CD14-positive monocyte (primary cell): ENCODE measurements around the gene ERBB4. TPM values are rescaled to one million over a fixed set of nuclear protein-coding genes. Genes with fewer than 3 reads are reported as not detected.

Experiments used
- DNase-seq, 3 donors: peaks; one replicate each; pipeline ENCODE4 v3.0.0-alpha.2; 2011 to 2022
- H2AFZ ChIP-seq: 2 replicates; pipeline ENCODE4 v1.6.0; 2012; ENCODE audit warnings: mild to moderate bottlenecking, low read depth, low read length, inconsistent platforms; ENCODE audit not compliant: insufficient read depth, poor library complexity, severe bottlenecking
- H3K27ac ChIP-seq, 2 donors: 1 replicate in 1 of 2; 2 replicates in 1 of 2; pipeline ENCODE4 v1.5.1; 2012 to 2013; ENCODE audit warnings: low read length in 2 of 2, control low read depth in 1 of 2, inconsistent platforms in 1 of 2, low read depth in 1 of 2, mild to moderate bottlenecking in 1 of 2
- H3K27me3 ChIP-seq, 2 donors: one replicate each; pipeline versions ENCODE4 v1.6.0 to v1.6.1; 2011 to 2013; ENCODE audit warnings: low read length in 2 of 2; ENCODE audit not compliant: control insufficient read depth in 2 of 2, insufficient read depth in 2 of 2
- H3K36me3 ChIP-seq, 2 donors: replicated peaks in 1 of 2; 1 replicate in 1 of 2; 2 replicates in 1 of 2; pipeline versions ENCODE4 v1.5.1 to v1.6.1; 2012 to 2013; ENCODE audit warnings: low read length in 2 of 2, control low read depth in 1 of 2, inconsistent platforms in 1 of 2, mild to moderate bottlenecking in 1 of 2; ENCODE audit not compliant: insufficient read depth in 2 of 2, control insufficient read depth in 1 of 2
- H3K4me1 ChIP-seq, 2 donors: 1 replicate in 1 of 2; 2 replicates in 1 of 2; pipeline versions ENCODE4 v1.5.1 to v1.6.1; 2012 to 2013; ENCODE audit warnings: low read length in 2 of 2, control low read depth in 1 of 2, inconsistent platforms in 1 of 2, mild to moderate bottlenecking in 1 of 2, moderate library complexity in 1 of 2; ENCODE audit not compliant: insufficient read depth in 2 of 2, control insufficient read depth in 1 of 2
- H3K4me2 ChIP-seq: replicated peaks from 2 replicates; pipeline ENCODE3; 2012; ENCODE audit warnings: low read length, moderate library complexity, mild to moderate bottlenecking; ENCODE audit not compliant: poor library complexity, severe bottlenecking; ENCODE audit errors: extremely low read depth
- H3K4me3 ChIP-seq, 3 experiments: fragments of 200-600 bp in 1 of 3; sonication (generic) in 1 of 3; replicated peaks in 1 of 3; 1 replicate in 2 of 3; 2 replicates in 1 of 3; pipeline ENCODE4 v1.5.1; 2011 to 2013; ENCODE audit warnings: low read length in 3 of 3, mild to moderate bottlenecking in 3 of 3, control low read depth in 2 of 3, low read depth in 2 of 3, inconsistent platforms in 1 of 3, moderate library complexity in 1 of 3
- H3K79me2 ChIP-seq: 2 replicates; pipeline ENCODE4 v1.6.0; 2012; ENCODE audit warnings: mild to moderate bottlenecking, control low read depth, inconsistent platforms, low read length, moderate library complexity; ENCODE audit not compliant: insufficient read depth
- H3K9ac ChIP-seq: 2 replicates; pipeline ENCODE4 v1.6.0; 2017; ENCODE audit warnings: low read length, mild to moderate bottlenecking; ENCODE audit not compliant: insufficient read depth, poor library complexity, severe bottlenecking
- H3K9me3 ChIP-seq, 2 donors: replicated peaks in 1 of 2; 1 replicate in 1 of 2; 2 replicates in 1 of 2; pipeline versions ENCODE4 v1.5.1 to v1.6.1; 2012 to 2013; ENCODE audit warnings: low read length in 2 of 2, control low read depth in 1 of 2; ENCODE audit not compliant: control insufficient read depth in 1 of 2, insufficient read depth in 1 of 2
- H4K20me1 ChIP-seq: 2 replicates; pipeline ENCODE4 v1.6.0; 2012; ENCODE audit warnings: mild to moderate bottlenecking, low read length, control low read depth, moderate library complexity; ENCODE audit not compliant: insufficient read depth
- H3K27ac Mint-ChIP-seq, 7 donors: one replicate each; pipeline ENCODE4 v1.8.0; 2020; ENCODE audit warnings: mild to moderate bottlenecking in 7 of 7, mixed read lengths in 7 of 7, moderate library complexity in 6 of 7, inconsistent platforms in 2 of 7
- H3K27me3 Mint-ChIP-seq, 3 donors: one replicate each; pipeline ENCODE4 v1.8.0; 2021 to 2022; ENCODE audit warnings: low read depth in 3 of 3, mild to moderate bottlenecking in 3 of 3, mixed read lengths in 3 of 3, moderate library complexity in 3 of 3, inconsistent platforms in 1 of 3
- H3K36me3 Mint-ChIP-seq, 2 donors: one replicate each; pipeline ENCODE4 v1.8.0; 2020; ENCODE audit warnings: mixed read lengths in 2 of 2, inconsistent platforms in 1 of 2, mild to moderate bottlenecking in 1 of 2
- H3K4me1 Mint-ChIP-seq: one replicate; pipeline ENCODE4 v1.8.0; 2020; ENCODE audit warnings: mild to moderate bottlenecking, mixed read lengths
- H3K4me3 Mint-ChIP-seq, 2 donors: one replicate each; pipeline ENCODE4 v1.8.0; 2020; ENCODE audit warnings: mild to moderate bottlenecking in 2 of 2, mixed read lengths in 2 of 2, moderate library complexity in 1 of 2
- H3K9me3 Mint-ChIP-seq, 7 donors: one replicate each; pipeline ENCODE4 v1.8.0; 2020 to 2022; ENCODE audit warnings: mixed read lengths in 7 of 7, mild to moderate bottlenecking in 6 of 7, moderate library complexity in 6 of 7, inconsistent platforms in 2 of 7
- WGBS: methylation state at CpG from one replicate; pipeline ENCODE4 v1.1.5; 2013; ENCODE audit warnings: missing lambda C conversion rate; ENCODE audit not compliant: insufficient coverage; 5-methylcytosine and 5-hydroxymethylcytosine counted together
- intact Hi-C, 2 donors: fragments of 100-400 bp; cut with micrococcal nuclease; formaldehyde crosslinking; loops; one replicate each; pipeline versions ENCODE4 v1.15.0 to v1.15.1; 2023
- polyA plus RNA-seq, 3 donors: library from polyadenylated mRNA; depleted of rRNA in 1 of 3; unstranded in 2 of 3; stranded (reverse) in 1 of 3; fragments of 300-500 nt in 2 of 3; fragments of >200 nt in 1 of 3; fragmentation: Illumina TruSeq in 2 of 3; gene quantifications; 1 replicate in 2 of 3; 2 replicates in 1 of 3; pipeline ENCODE4 v1.2.3, GENCODE V29; 2012 to 2021
- TF ChIP-seq, protein P1 (sequence below): fragments of 200-600 bp; IDR thresholded peaks from one replicate; pipeline ENCODE4 v1.8.0; 2022; ENCODE audit warnings: antibody characterized with exemption, mild to moderate bottlenecking

Gene ERBB4
- polyA plus RNA-seq, 3 donors, result not detected

DNA sequence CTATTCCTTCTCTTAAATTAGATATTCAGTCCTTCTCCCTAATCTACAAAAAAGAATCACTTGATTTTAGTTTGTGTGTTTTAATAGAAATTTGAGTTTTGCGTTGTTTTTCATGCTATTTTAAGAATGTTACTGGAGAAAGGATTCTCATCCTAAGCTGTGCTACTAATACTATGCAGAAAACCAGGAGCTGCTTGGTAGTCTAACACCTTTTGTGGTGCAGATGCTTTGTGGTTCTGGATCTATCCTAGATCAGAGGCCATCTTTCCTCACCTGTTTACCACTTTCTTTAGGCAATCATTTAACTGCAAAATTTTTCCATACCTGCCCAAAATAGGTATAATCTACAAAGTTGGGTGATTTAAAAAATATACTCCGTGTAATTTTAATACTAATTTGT lies 1158.6 kb downstream of the ERBB4 start:
- Histone ChIP-seq H3K27ac (no peak overlapping the region), H3K9ac (no peak overlapping the region), H3K9me3 (no peaks in the 10 kb centered on the region), H2AFZ (no peak overlapping the region), H3K36me3 (no peaks in the 10 kb centered on the region), H3K79me2 (no peaks in the 10 kb centered on the region), H3K4me2 (no peak overlapping the region), H4K20me1 (no peaks in the 10 kb centered on the region), H3K4me3 (no peak overlapping the region), H3K4me1 (no peaks in the 10 kb centered on the region), H3K27me3 (no peaks in the 10 kb centered on the region)
- Mint-ChIP-seq H3K36me3 (no peaks in the 10 kb centered on the region), H3K4me3 (no peak overlapping the region), H3K27ac (no peak overlapping the region), H3K9me3 (no peaks in the 10 kb centered on the region), H3K27me3 (no peaks in the 10 kb centered on the region), H3K4me1 (no peaks in the 10 kb centered on the region)
- no CpG with 5 or more reads among the region's 2 CpGs for WGBS
- TF ChIP-seq, protein P1, sequence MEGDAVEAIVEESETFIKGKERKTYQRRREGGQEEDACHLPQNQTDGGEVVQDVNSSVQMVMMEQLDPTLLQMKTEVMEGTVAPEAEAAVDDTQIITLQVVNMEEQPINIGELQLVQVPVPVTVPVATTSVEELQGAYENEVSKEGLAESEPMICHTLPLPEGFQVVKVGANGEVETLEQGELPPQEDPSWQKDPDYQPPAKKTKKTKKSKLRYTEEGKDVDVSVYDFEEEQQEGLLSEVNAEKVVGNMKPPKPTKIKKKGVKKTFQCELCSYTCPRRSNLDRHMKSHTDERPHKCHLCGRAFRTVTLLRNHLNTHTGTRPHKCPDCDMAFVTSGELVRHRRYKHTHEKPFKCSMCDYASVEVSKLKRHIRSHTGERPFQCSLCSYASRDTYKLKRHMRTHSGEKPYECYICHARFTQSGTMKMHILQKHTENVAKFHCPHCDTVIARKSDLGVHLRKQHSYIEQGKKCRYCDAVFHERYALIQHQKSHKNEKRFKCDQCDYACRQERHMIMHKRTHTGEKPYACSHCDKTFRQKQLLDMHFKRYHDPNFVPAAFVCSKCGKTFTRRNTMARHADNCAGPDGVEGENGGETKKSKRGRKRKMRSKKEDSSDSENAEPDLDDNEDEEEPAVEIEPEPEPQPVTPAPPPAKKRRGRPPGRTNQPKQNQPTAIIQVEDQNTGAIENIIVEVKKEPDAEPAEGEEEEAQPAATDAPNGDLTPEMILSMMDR, result no peak
- no peak for DNase-seq
- intact Hi-C loops, result no loop called here

DNA sequence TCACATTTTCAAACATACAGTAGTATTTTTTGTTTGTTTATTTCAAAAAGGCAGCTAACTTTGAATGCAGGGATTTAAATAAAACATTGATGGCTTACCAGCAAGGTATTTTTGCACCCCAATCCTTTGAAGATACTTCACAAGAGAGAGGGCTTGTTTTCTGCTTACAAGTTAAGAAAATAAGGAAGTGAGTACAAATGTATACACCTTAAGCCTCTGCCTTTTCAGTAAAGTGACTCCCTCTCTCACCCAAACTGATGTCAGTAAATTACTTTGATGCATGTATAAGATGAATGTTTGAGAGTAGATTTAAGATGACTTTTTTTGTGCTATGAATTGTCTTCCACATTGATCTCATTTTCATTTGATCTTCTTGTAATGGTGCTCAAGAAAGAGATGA lies 1162.2 kb downstream of the ERBB4 start:
- Mint-ChIP-seq H3K9me3 (peaks cover 0 to 2% (median 0%) of the 10 kb centered on the region in 7 donors), H3K36me3 (no peaks in the 10 kb centered on the region), H3K4me3 (no peak overlapping the region), H3K27me3 (no peaks in the 10 kb centered on the region), H3K4me1 (no peaks in the 10 kb centered on the region), H3K27ac (no peak overlapping the region)
- Histone ChIP-seq H3K27ac (no peak overlapping the region), H3K36me3 (no peaks in the 10 kb centered on the region), H3K4me3 (no peak overlapping the region), H3K4me2 (no peak overlapping the region), H4K20me1 (no peaks in the 10 kb centered on the region), H3K79me2 (no peaks in the 10 kb centered on the region), H3K4me1 (no peaks in the 10 kb centered on the region), H3K27me3 (no peaks in the 10 kb centered on the region), H3K9ac (no peak overlapping the region), H2AFZ (no peak overlapping the region), H3K9me3 (no peaks in the 10 kb centered on the region)
- TF ChIP-seq, protein P1, result no peak
- no peak for DNase-seq
- intact Hi-C loops, result no loop called here
